NCI-H524 (cell line): ENCODE data around the gene TSHZ2.
"Not testable (repeated sequence)": the region's sequence is repeated elsewhere in the genome, so short reads cannot be mapped to it uniquely, and the experiment has no call there.

Experiments used
- DNase-seq, 2 experiments: peaks; one replicate each; lab custom pipeline; 2025; lab: John Stamatoyannopoulos, UW

TSHZ2 gene

GRCh38 chr20:53448426-53448825 lies 476.3 kb downstream of the TSHZ2 start:
- no peak for DNase-seq

GRCh38 chr20:53448875-53449274 lies 476.7 kb downstream of the TSHZ2 start:
- DNase-seq = peak in 1 of 2 experiments; percentile 47

- DNase-seq = no peak
Observed at GRCh38 chr20:53453076-53453475, 480.9 kb downstream of the TSHZ2 start.

GRCh38 chr20:53454675-53455276 lies 482.6 kb downstream of the TSHZ2 start:
- DNase-seq = no peak

GRCh38 chr20:53463101-53463972 lies 491.2 kb downstream of the TSHZ2 start:
- no peak for DNase-seq

GRCh38 chr20:53466279-53466678 lies 494.1 kb downstream of the TSHZ2 start:
- no peak for DNase-seq

GRCh38 chr20:53468587-53468986 lies 496.4 kb downstream of the TSHZ2 start:
- DNase-seq = no peak

GRCh38 chr20:53472859-53473258 lies 500.7 kb downstream of the TSHZ2 start:
- DNase-seq = not testable (repeated sequence)

- no peak for DNase-seq
Observed at GRCh38 chr20:53480913-53481312, 508.8 kb downstream of the TSHZ2 start.

GRCh38 chr20:53487461-53488200 lies 515.5 kb downstream of the TSHZ2 start:
- no peak for DNase-seq

GRCh38 chr20:53488775-53489272 lies 516.7 kb downstream of the TSHZ2 start:
- no peak for DNase-seq

- no peak for DNase-seq
Observed at GRCh38 chr20:53489528-53489927, 517.4 kb downstream of the TSHZ2 start.

- no peak for DNase-seq
Observed at GRCh38 chr20:53490620-53491019, 518.5 kb downstream of the TSHZ2 start.

GRCh38 chr20:53491462-53491861 lies 519.3 kb downstream of the TSHZ2 start:
- DNase-seq = no peak

- no peak for DNase-seq
Observed at GRCh38 chr20:53492212-53492611, 520.1 kb downstream of the TSHZ2 start.

- peak in 1 of 2 experiments; percentile 8 for DNase-seq
Observed at GRCh38 chr20:53493311-53493857, 521.2 kb downstream of the TSHZ2 start.

GRCh38 chr20:53494753-53495152 lies 522.6 kb downstream of the TSHZ2 start:
- DNase-seq = no peak

GRCh38 chr20:53495398-53496092 lies 523.4 kb downstream of the TSHZ2 start:
- DNase-seq = no peak

GRCh38 chr20:53497246-53497645 lies 525.1 kb downstream of the TSHZ2 start:
- DNase-seq = peak in 1 of 2 experiments; percentile 32

GRCh38 chr20:53498341-53498740 lies 526.2 kb downstream of the TSHZ2 start:
- DNase-seq = no peak

- no peak for DNase-seq
Observed at GRCh38 chr20:53500651-53501050, 528.5 kb downstream of the TSHZ2 start.

GRCh38 chr20:53502820-53503219 lies 530.7 kb downstream of the TSHZ2 start:
- DNase-seq = no peak
